GM18907 (cell line): ENCODE results near the gene SRBD1.
"Not testable (repeated sequence)": the region's sequence is repeated elsewhere in the genome, so short reads cannot be mapped to it uniquely, and the experiment has no call there.

Experiments
- ATAC-seq: cut with Tn5 transposase; IDR thresholded peaks from one replicate; pipeline ENCODE4 v1.9.1; 2021; ENCODE audit warnings: mild to moderate bottlenecking, moderate library complexity; ENCODE audit not compliant: unreplicated experiment

Gene SRBD1

GRCh38 chr2:45435316-45435715 is 175.8 kb downstream of the SRBD1 start:
- no peak for ATAC-seq

- no peak for ATAC-seq
These were observed 177.7 kb downstream of the SRBD1 start for GRCh38 chr2:45433363-45433762.

GRCh38 chr2:45432406-45432805 is 178.7 kb downstream of the SRBD1 start:
- no peak for ATAC-seq

- ATAC-seq: not testable (repeated sequence)
These were observed 185.0 kb downstream of the SRBD1 start for GRCh38 chr2:45426025-45426424.

- no peak for ATAC-seq
These were observed 188.1 kb downstream of the SRBD1 start for GRCh38 chr2:45422921-45423320.

- ATAC-seq: no peak
These were observed 192.5 kb downstream of the SRBD1 start for GRCh38 chr2:45418532-45418931.

- ATAC-seq: no peak
These were observed 195.4 kb downstream of the SRBD1 start for GRCh38 chr2:45415534-45416123.

- ATAC-seq: no peak
These were observed 198.2 kb downstream of the SRBD1 start for GRCh38 chr2:45412754-45413379.

GRCh38 chr2:45409677-45410076 is 201.4 kb downstream of the SRBD1 start:
- ATAC-seq: no peak

- no peak for ATAC-seq
These were observed 204.4 kb downstream of the SRBD1 start for GRCh38 chr2:45406621-45407020.

GRCh38 chr2:45404807-45405297 is 206.2 kb downstream of the SRBD1 start:
- ATAC-seq: no peak

GRCh38 chr2:45403036-45403435 is 208.0 kb downstream of the SRBD1 start:
- no peak for ATAC-seq

GRCh38 chr2:45401431-45401922 is 209.6 kb downstream of the SRBD1 start:
- no peak for ATAC-seq

GRCh38 chr2:45399040-45399784 is 211.9 kb downstream of the SRBD1 start:
- no peak for ATAC-seq

- no peak for ATAC-seq
These were observed 213.8 kb downstream of the SRBD1 start for GRCh38 chr2:45397292-45397691.

GRCh38 chr2:45396671-45397070 is 214.4 kb downstream of the SRBD1 start:
- ATAC-seq: no peak

- ATAC-seq: no peak
These were observed 216.2 kb downstream of the SRBD1 start for GRCh38 chr2:45394842-45395241.

GRCh38 chr2:45394216-45394615 is 216.9 kb downstream of the SRBD1 start:
- no peak for ATAC-seq

- no peak for ATAC-seq
These were observed 219.2 kb downstream of the SRBD1 start for GRCh38 chr2:45391866-45392265.

GRCh38 chr2:45390861-45391260 is 220.2 kb downstream of the SRBD1 start:
- ATAC-seq: no peak

GRCh38 chr2:45390441-45390840 is 220.6 kb downstream of the SRBD1 start:
- ATAC-seq: no peak
